ENCODE results near the gene ERGIC1.

- TF ChIP-seq CTCF (IDR thresholded peaks at IDR 0.05; ENCODE audit: insufficient read depth, low read depth, low read length) (no peak), EZH2 (IDR thresholded peaks at IDR 0.05; ENCODE audit: insufficient read depth, low read length) (no peak)
Observed at GRCh38 chr5:172904312-172904642, 70.2 kb downstream of the ERGIC1 start.

Measured in astrocyte (in vitro differentiated cells and primary cell).